H1 (cell line): ENCODE results near the gene TNRC6C. TPM values are rescaled to one million over a fixed set of nuclear protein-coding genes. Genes with fewer than 3 reads are reported as not detected.

Experiments used
- CTCF ChIA-PET: fragments of 300-600 bp; sonication (Branson Sonifier 250); formaldehyde crosslinking; loops from one replicate; lab custom pipeline; 2021; ENCODE audit not compliant: partially characterized antibody; lab: Charles Lee
- POLR2A ChIA-PET: fragments of 300-600 bp; sonication (Branson Sonifier 250); formaldehyde crosslinking; loops from one replicate; lab custom pipeline; 2021; ENCODE audit warnings: inconsistent platforms; ENCODE audit not compliant: partially characterized antibody; lab: Charles Lee
- DNase-seq, 2 experiments: peaks; one replicate each; pipeline versions ENCODE4 v3.0.0 to v3.0.0-alpha.2; 2010 to 2022; ENCODE audit warnings: low spot score in 2 of 2, low read depth in 1 of 2, mixed read lengths in 1 of 2
- FAIRE-seq: peaks from 2 replicates; lab custom pipeline; 2011; peaks lifted over from hg19 to GRCh38; lab: Jason Lieb, UNC
- H2AFZ ChIP-seq: 2 replicates; pipeline ENCODE4 v1.8.1; 2012; ENCODE audit warnings: low read length, inconsistent platforms
- H2AK5ac ChIP-seq: 2 replicates; pipeline ENCODE4 v1.6.1; 2013; ENCODE audit warnings: low read depth, low read length
- H2BK120ac ChIP-seq: replicated peaks from 2 replicates; pipeline ENCODE3; 2013; ENCODE audit warnings: low read depth, low read length, inconsistent platforms
- H2BK12ac ChIP-seq: 2 replicates; pipeline ENCODE4 v1.6.1; 2013; ENCODE audit warnings: low read depth, low read length
- H2BK15ac ChIP-seq: 2 replicates; pipeline ENCODE4 v1.6.1; 2013; ENCODE audit warnings: low read length
- H2BK20ac ChIP-seq: 2 replicates; pipeline ENCODE4 v1.6.1; 2013; ENCODE audit warnings: low read length
- H2BK5ac ChIP-seq: 2 replicates; pipeline ENCODE4 v1.6.1; 2013; ENCODE audit warnings: low read depth, low read length
- H3K14ac ChIP-seq: 2 replicates; pipeline ENCODE4 v1.6.1; 2013; ENCODE audit warnings: inconsistent platforms; ENCODE audit not compliant: insufficient read length
- H3K18ac ChIP-seq: 2 replicates; pipeline ENCODE4 v1.6.1; 2013; ENCODE audit warnings: low read length; ENCODE audit errors: extremely low read depth
- H3K23ac ChIP-seq: 2 replicates; pipeline ENCODE4 v1.6.1; 2013; ENCODE audit warnings: inconsistent platforms; ENCODE audit not compliant: insufficient read length
- H3K23me2 ChIP-seq: 2 replicates; pipeline ENCODE4 v1.6.1; 2013; ENCODE audit warnings: low read depth, low read length
- H3K27ac ChIP-seq: 2 replicates; pipeline ENCODE4 v1.6.1; 2011; ENCODE audit warnings: low read depth, low read length, inconsistent platforms
- H3K27me3 ChIP-seq, 4 experiments: replicated peaks in 1 of 4; 1 replicate in 1 of 4; 2 replicates in 3 of 4; pipeline versions ENCODE4 v1.6.1 to v1.8.1; 2011 to 2013; ENCODE audit warnings: low read length in 3 of 4, mild to moderate bottlenecking in 3 of 4, inconsistent platforms in 2 of 4, mixed read lengths in 2 of 4, moderate library complexity in 1 of 4; ENCODE audit not compliant: control insufficient read depth in 3 of 4, insufficient read depth in 3 of 4; ENCODE audit errors: extremely low read depth in 1 of 4
- H3K36me3 ChIP-seq, 4 experiments: 2 replicates each; pipeline versions ENCODE4 v1.6.1 to v1.8.1; 2011 to 2013; ENCODE audit warnings: mild to moderate bottlenecking in 4 of 4, low read length in 3 of 4, moderate library complexity in 2 of 4, control low read depth in 1 of 4, inconsistent platforms in 1 of 4; ENCODE audit not compliant: insufficient read depth in 4 of 4, control insufficient read depth in 2 of 4
- H3K4ac ChIP-seq: replicated peaks from 2 replicates; pipeline ENCODE3; 2013; ENCODE audit warnings: low read length, low read depth, mixed read lengths, inconsistent platforms; ENCODE audit not compliant: insufficient read length
- H3K4me1 ChIP-seq, 4 experiments: replicated peaks in 1 of 4; 1 replicate in 1 of 4; 2 replicates in 3 of 4; pipeline versions ENCODE4 v1.6.1 to v1.8.1; 2011 to 2013; ENCODE audit warnings: low read length in 3 of 4, inconsistent platforms in 2 of 4, mixed read lengths in 1 of 4; ENCODE audit not compliant: insufficient read depth in 4 of 4, control insufficient read depth in 3 of 4
- H3K4me2 ChIP-seq, 2 experiments: 2 replicates each; pipeline versions ENCODE4 v1.6.1 to v1.8.1; 2011 to 2013; ENCODE audit warnings: low read depth in 2 of 2, low read length in 2 of 2, control low read depth in 1 of 2, inconsistent platforms in 1 of 2, mild to moderate bottlenecking in 1 of 2; ENCODE audit not compliant: insufficient read depth in 1 of 2
- H3K4me3 ChIP-seq, 4 experiments: fragments of 200-600, 300-600 bp in 1 of 4; sonication (generic), shearing (Covaris generic), sonication (Bioruptor Twin) in 1 of 4; 2 replicates each; pipeline versions ENCODE4 v1.5.1 to v1.8.1; 2011 to 2016; ENCODE audit warnings: low read length in 4 of 4, low read depth in 3 of 4, control low read depth in 2 of 4, inconsistent platforms in 2 of 4, mild to moderate bottlenecking in 2 of 4, mixed read lengths in 1 of 4, moderate library complexity in 1 of 4; ENCODE audit not compliant: insufficient read depth in 2 of 4; ENCODE audit errors: extremely low read depth in 1 of 4
- H3K56ac ChIP-seq: replicated peaks from 2 replicates; pipeline ENCODE3; 2013; ENCODE audit warnings: low read depth, mild to moderate bottlenecking, mixed read lengths, low read length, inconsistent platforms; ENCODE audit not compliant: insufficient read length
- H3K79me1 ChIP-seq: 2 replicates; pipeline ENCODE4 v1.6.1; 2013; ENCODE audit warnings: low read depth, low read length, control low read depth
- H3K79me2 ChIP-seq, 2 experiments: 2 replicates each; pipeline versions ENCODE4 v1.6.1 to v1.8.1; 2012 to 2013; ENCODE audit warnings: low read length in 2 of 2, mild to moderate bottlenecking in 2 of 2, inconsistent platforms in 1 of 2; ENCODE audit not compliant: insufficient read depth in 2 of 2, control insufficient read depth in 1 of 2
- H3K9ac ChIP-seq, 4 experiments: replicated peaks in 1 of 4; 1 replicate in 1 of 4; 2 replicates in 3 of 4; pipeline versions ENCODE4 v1.6.1 to v1.8.1; 2011 to 2013; ENCODE audit warnings: low read depth in 3 of 4, low read length in 3 of 4, control low read depth in 2 of 4, mild to moderate bottlenecking in 2 of 4, moderate library complexity in 2 of 4, inconsistent platforms in 1 of 4; ENCODE audit errors: extremely low read depth in 1 of 4
- H3K9me3 ChIP-seq, 2 experiments: 2 replicates each; pipeline versions ENCODE4 v1.6.1 to v1.8.1; 2012 to 2013; ENCODE audit warnings: mild to moderate bottlenecking in 2 of 2, moderate library complexity in 2 of 2, control low read depth in 1 of 2, inconsistent platforms in 1 of 2, low read depth in 1 of 2, low read length in 1 of 2, mixed read lengths in 1 of 2; ENCODE audit not compliant: insufficient read depth in 2 of 2
- H4K20me1 ChIP-seq, 2 experiments: replicated peaks in 1 of 2; 2 replicates each; pipeline versions ENCODE3 to v1.8.1; 2011 to 2013; ENCODE audit warnings: inconsistent platforms in 2 of 2, low read length in 2 of 2, mild to moderate bottlenecking in 1 of 2; ENCODE audit not compliant: insufficient read depth in 2 of 2, control insufficient read depth in 1 of 2
- H4K5ac ChIP-seq: 2 replicates; pipeline ENCODE4 v1.6.1; 2013; ENCODE audit warnings: low read length, low read depth, mixed read lengths, inconsistent platforms; ENCODE audit not compliant: insufficient read length
- H4K8ac ChIP-seq: 2 replicates; pipeline ENCODE4 v1.8.0; 2013; ENCODE audit warnings: mild to moderate bottlenecking, moderate library complexity, low read length, inconsistent platforms; ENCODE audit not compliant: insufficient read depth; ENCODE audit errors: extremely low read depth
- H4K91ac ChIP-seq: replicated peaks from 2 replicates; pipeline ENCODE3; 2013; ENCODE audit warnings: low read length, mixed read lengths, inconsistent platforms; ENCODE audit not compliant: insufficient read length
- ATF2 ChIP-seq: IDR thresholded peaks from 2 replicates; pipeline ENCODE4 v1.6.1; 2012; ENCODE audit warnings: low read length, inconsistent platforms
- BRCA1 ChIP-seq: IDR thresholded peaks from 2 replicates; pipeline ENCODE4 v1.6.1; 2012; ENCODE audit warnings: low read depth, low read length, improper control_type of control experiment
- CBX8 ChIP-seq: fragments of 300-800, 300-1000 bp; sonication (generic); IDR thresholded peaks from 2 replicates; pipeline ENCODE4 v1.7.1; 2016; ENCODE audit warnings: low read depth, low read length, borderline replicate concordance
- EZH2 ChIP-seq: fragments of 200-600 bp; sonication (generic); IDR thresholded peaks from 2 replicates; pipeline ENCODE4 v1.7.1; 2012; ENCODE audit warnings: low read depth, mild to moderate bottlenecking, moderate library complexity, low read length, inconsistent platforms; ENCODE audit not compliant: severe bottlenecking
- HDAC6 ChIP-seq: IDR thresholded peaks from one replicate; pipeline ENCODE4 v1.7.1; 2012; ENCODE audit warnings: low read depth, mild to moderate bottlenecking, inconsistent platforms, low read length, moderate library complexity
- TAF1 ChIP-seq: IDR thresholded peaks from 2 replicates; pipeline ENCODE4 v1.6.1; 2011; ENCODE audit warnings: mild to moderate bottlenecking, low read depth, low read length
- TBP ChIP-seq: IDR thresholded peaks from 2 replicates; pipeline ENCODE4 v1.6.1; 2011; ENCODE audit warnings: low read depth, low read length, improper control_type of control experiment
- WGBS, 2 experiments: shearing (Covaris generic) in 1 of 2; methylation state at CpG; one replicate each; pipeline versions ENCODE4 v1.1.6 to v1.1.7; 2013 to 2015; ENCODE audit warnings: low lambda C conversion rate in 2 of 2, mixed read lengths in 2 of 2, inconsistent platforms in 1 of 2, low coverage in 1 of 2, missing lambda C conversion rate in 1 of 2; ENCODE audit not compliant: insufficient replicate concordance in 2 of 2, insufficient coverage in 1 of 2, insufficient read length in 1 of 2; ENCODE audit errors: extremely low coverage in 1 of 2, missing lambda C conversion rate in 1 of 2; 5-methylcytosine and 5-hydroxymethylcytosine counted together
- polyA plus RNA-seq, 7 experiments: library from polyadenylated mRNA; depleted of rRNA in 3 of 7; stranded (reverse) in 5 of 7; unstranded in 2 of 7; fragments of >200 nt in 5 of 7; fragments of 200-250 nt in 2 of 7; gene quantifications; 1 replicate in 5 of 7; 2 replicates in 1 of 7; 4 replicates in 1 of 7; pipeline versions ENCODE4 v1.2.1 to v1.2.3, GENCODE V29; 2011 to 2013; ENCODE audit warnings: missing spikeins in 2 of 7, mixed read lengths in 2 of 7
- total RNA-seq: library from RNA; stranded (reverse); fragmentation: NEBNext Ultra II Directional; extraction: Animal tissue kit (Norgen Biotek cat#: 25700); gene quantifications from 2 replicates; pipeline ENCODE4 v1.2.1, GENCODE V29; 2021

Gene TNRC6C
- total and polyA plus RNA-seq, 2 of the 8 experiments (the other 6 are each of a cell fraction or from before 2014, with no cell fraction given): 2.8 to 28.9 TPM

- ChIA-PET POLR2A (interaction anchor here (1.0 to 4.6 kb wide), 4 partner anchors 16 to 38 kb away, joined by 3 to 16 read pairs (median 4); no protein-coding TSS in a partner anchor), CTCF (interaction anchor here (1.5 to 8.0 kb wide), 4 partner anchors 16 to 48 kb away, joined by 4 to 87 read pairs (median 12); no protein-coding TSS in a partner anchor)
- Histone ChIP-seq H3K4me2 (no peak overlapping the region), H2AK5ac (peak overlapping the region; percentile 25; the same call in 1 of the 2 replicates), H3K9ac (no peak overlapping the region), H4K20me1 (peaks cover 0 to 3% of the 10 kb centered on the region in 2 experiments), H4K91ac (peak overlapping the region; percentile 25), H3K14ac (no peak overlapping the region), H2BK5ac (no peak overlapping the region), H3K9me3 (no peaks in the 10 kb centered on the region), H2BK15ac (0 out of 2 replicates have a peak overlapping the region, but pooled peaks have one; percentile 18), H4K8ac (peak overlapping the region; percentile 11), H3K27me3 (peaks cover 0 to 26% (median 17%) of the 10 kb centered on the region in 4 experiments; a peak in 5 of 7 replicates), H3K4ac (no peak overlapping the region), H4K5ac (no peak overlapping the region), H3K56ac (no peak overlapping the region), H3K36me3 (no peaks in the 10 kb centered on the region), H3K18ac (no peak overlapping the region), H2BK20ac (0 out of 2 replicates have a peak overlapping the region, but pooled peaks have one; percentile 9), H2BK120ac (no peak overlapping the region), H3K79me1 (no peaks in the 10 kb centered on the region), H2AFZ (no peak overlapping the region), H3K79me2 (no peaks in the 10 kb centered on the region), H3K23ac (no peak overlapping the region), H3K4me3 (no peak overlapping the region), H3K4me1 (peaks cover 0 to 25% (median 8%) of the 10 kb centered on the region in 4 experiments; a peak in 5 of 7 replicates), H3K23me2 (peaks cover 4% of the 10 kb centered on the region; the same call in 1 of the 2 replicates), H2BK12ac (peak overlapping the region; percentile 98; the same call in 1 of the 2 replicates), H3K27ac (no peak overlapping the region)
- 86% methylated on average over 9 of the region's 9 CpGs; no CpG with 5 or more reads in 1 of the 2 experiments for WGBS, 2 experiments
- TF ChIP-seq BRCA1: no peak
- no peak for TF ChIP-seq CBX8
- no peak for TF ChIP-seq HDAC6
- no peak for TF ChIP-seq ATF2
- no peak for TF ChIP-seq TBP
- no peak for TF ChIP-seq EZH2
- no peak for TF ChIP-seq TAF1
- DNase-seq (no peak), FAIRE-seq (no peak)
Observed at GRCh38 chr17:78132767-78133178, 174.3 kb downstream of the TNRC6C start.
